VCaP (cell line): ENCODE measurements around the gene NAV2.
A peak's percentile ranks its signal among the peaks of the same experiment; 100 is the strongest.

Experiments used
- H3K27ac ChIP-seq: fragments of 450-650 bp; 2 replicates; pipeline ENCODE4 v1.5.1; 2017
- TF ChIP-seq, protein P1 (sequence below): fragments of 450-650 bp; conservative IDR thresholded peaks from 2 replicates; pipeline ENCODE4 v1.5.1; 2017; ENCODE audit warnings: mild to moderate bottlenecking, moderate library complexity

NAV2 gene

DNA sequence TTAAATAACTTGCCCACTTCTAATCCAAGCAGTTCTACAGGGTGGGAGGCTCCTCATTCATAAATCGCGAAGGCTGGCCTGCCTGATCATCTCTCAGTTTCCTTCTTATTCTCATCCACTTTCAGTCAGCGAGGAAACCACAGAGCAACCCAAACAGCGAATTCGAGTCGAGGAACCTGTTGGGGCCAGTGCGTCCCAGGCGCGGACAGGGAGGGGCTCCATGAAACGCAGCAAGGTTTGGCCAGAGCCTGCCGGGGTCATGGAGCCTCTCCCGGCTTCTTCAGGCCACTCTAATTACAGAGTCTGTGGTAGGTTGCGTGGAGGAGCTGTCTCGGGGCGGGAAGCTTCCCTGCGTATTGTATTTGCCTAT is 741 bp upstream of the NAV2 start:
- TF ChIP-seq, protein P1, sequence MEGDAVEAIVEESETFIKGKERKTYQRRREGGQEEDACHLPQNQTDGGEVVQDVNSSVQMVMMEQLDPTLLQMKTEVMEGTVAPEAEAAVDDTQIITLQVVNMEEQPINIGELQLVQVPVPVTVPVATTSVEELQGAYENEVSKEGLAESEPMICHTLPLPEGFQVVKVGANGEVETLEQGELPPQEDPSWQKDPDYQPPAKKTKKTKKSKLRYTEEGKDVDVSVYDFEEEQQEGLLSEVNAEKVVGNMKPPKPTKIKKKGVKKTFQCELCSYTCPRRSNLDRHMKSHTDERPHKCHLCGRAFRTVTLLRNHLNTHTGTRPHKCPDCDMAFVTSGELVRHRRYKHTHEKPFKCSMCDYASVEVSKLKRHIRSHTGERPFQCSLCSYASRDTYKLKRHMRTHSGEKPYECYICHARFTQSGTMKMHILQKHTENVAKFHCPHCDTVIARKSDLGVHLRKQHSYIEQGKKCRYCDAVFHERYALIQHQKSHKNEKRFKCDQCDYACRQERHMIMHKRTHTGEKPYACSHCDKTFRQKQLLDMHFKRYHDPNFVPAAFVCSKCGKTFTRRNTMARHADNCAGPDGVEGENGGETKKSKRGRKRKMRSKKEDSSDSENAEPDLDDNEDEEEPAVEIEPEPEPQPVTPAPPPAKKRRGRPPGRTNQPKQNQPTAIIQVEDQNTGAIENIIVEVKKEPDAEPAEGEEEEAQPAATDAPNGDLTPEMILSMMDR = no peak
- peak overlapping the region; percentile 57 for H3K27ac ChIP-seq

GRCh38 chr11:19713196-19714021 is 772 bp downstream of the NAV2 start:
- H3K27ac ChIP-seq = peak overlapping the region; percentile 57; the same call in 1 of the 2 replicates
- TF ChIP-seq, protein P1 = no peak

DNA sequence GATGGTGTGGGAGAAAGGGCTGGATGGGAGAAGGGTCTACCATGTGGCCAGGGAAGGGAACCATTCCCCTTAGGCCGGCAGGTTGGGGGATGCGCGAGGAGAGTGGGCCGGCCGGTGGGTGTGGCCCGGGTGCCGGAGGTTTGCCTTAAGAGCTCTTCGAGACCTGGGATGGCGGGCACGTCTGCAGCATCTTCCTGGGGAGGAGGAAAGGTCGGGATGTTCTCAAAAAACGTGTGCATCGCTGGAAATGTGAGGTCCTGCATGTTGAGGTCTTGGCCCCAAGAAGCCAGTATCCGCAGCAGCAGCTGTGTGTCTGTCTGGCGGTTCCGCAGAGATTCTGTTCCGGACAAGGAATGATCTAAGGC is 1.4 kb downstream of the NAV2 start:
- TF ChIP-seq, protein P1 = no peak

DNA sequence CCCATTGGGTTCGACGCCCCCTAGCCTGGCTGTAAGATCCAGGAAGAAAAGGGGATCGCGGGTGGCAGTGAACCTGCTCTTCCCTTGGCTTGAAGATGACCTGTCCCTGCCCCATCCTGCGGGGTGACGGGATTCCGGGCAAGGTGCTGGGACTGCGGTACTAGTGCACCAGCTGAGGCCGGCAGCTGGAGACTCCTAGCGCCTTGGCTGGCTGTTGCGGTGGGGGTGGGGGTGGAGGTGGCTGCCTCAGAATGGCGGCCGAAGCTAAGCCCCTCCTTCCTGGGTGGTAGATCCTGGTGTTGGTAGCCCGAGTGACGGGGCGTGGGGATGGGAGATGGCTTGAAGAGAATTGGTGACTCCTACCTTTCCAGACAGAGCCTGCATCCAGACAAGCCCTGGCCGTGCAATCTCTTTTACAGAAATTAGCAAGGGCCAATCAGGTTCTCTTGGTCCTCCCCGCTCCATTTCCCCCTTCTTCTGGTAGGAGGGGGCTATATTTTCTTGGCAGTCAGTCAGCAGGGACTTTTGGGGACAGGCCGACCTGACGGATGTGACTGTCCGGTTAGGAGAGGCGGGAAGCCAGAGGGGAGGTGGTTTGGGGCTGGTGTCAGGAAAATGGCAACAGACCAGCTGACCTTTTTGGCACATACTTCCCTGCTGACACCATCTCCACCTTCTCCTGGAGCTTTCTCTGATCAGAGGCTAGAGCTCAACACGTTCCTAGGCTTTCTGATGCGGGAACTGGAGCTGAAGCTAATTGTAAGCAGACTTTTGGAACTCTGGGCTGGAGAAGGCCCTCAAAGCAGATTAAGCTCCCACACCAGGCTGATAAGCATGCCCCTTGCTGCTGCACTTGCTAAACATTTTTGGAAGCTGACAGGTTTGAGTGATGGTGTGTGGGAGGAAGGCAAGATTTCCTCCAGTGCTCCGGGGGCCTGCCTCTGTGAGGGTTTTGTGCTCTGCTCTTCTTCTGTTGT is 2.0 kb downstream of the NAV2 start:
- no peak overlapping the region for H3K27ac ChIP-seq
- TF ChIP-seq, protein P1 = no peak

More for the DNA sequence above, 1.4 kb downstream of the NAV2 start:
- H3K27ac ChIP-seq = no peak overlapping the region

DNA sequence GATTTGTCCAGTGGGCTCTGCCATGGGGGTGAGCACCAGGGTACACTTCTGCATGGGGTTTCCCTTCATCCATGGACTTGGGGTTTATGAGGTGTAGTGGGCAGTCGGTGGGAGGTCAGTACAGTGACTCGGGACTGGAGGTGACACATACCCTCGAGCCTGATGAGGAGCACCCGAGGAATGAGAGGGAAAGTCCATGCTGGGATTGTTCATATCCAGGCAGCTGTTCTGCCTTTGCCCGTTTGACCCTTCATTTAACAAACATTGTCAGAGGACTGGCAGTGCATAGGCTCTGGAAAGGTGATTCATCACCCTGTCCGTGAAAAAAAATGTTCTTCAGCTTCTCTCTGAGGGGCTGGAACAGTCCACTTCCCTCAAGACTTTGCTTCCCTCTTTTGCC is 2.7 kb downstream of the NAV2 start:
- no peak overlapping the region for H3K27ac ChIP-seq
- TF ChIP-seq, protein P1 = no peak

GRCh38 chr11:19718051-19718450 is 5.4 kb downstream of the NAV2 start:
- no peak overlapping the region for H3K27ac ChIP-seq
- TF ChIP-seq, protein P1 = no peak

- TF ChIP-seq, protein P1 = no peak
- H3K27ac ChIP-seq = no peak overlapping the region
Measured at GRCh38 chr11:19718951-19719350, 6.3 kb downstream of the NAV2 start.
